ENCODE results near the gene DNASE1L2.

DNASE1L2 gene

DNA sequence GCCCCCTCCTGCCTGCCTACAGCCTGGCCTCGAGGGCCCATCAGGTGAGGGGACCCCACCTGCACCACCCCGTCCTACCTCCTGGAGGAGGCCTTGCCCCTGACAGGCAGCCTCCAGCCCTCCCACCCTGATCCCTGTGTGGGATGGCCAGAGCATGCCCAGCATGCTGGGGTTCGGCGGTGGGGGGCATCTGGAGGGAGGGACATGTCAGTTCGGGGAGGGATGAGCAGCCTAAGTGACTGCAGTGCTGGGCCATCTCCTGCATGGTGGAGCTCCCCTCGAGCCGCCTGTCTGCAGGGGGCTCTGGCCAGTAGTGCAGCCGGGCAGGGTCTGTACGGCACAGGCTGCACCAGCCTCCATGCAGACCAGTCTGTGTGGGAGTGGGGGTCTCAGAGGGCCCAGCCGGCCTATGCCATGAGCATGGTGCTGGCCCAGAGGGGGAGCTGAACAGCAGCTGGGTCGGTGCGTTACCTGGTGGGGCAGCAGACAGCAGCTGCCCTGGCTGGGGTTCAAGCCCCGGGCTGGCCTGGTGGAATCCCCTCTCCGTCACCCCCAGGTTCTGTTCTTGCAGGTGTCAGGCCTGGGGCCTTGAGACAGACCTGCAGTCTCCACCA is 35.7 kb downstream of the DNASE1L2 start:
- no peaks in the 10 kb centered on the region for H3K9me3 ChIP-seq (ENCODE audit: low read depth, low read length)
- no peak overlapping the region for H3K27ac ChIP-seq
- TF ChIP-seq FOXP2 (optimal IDR thresholded peaks at IDR 0.05; ENCODE audit: control extremely low read depth, extremely low read length, insufficient read depth) (no peak), EZH2 (IDR thresholded peaks at IDR 0.05) (no peak), POLR2AphosphoS5 (IDR thresholded peaks at IDR 0.05; ENCODE audit: borderline replicate concordance, low read depth, low read length) (no peak)
- H3K4me3 ChIP-seq = no peak overlapping the region
- H3K36me3 ChIP-seq (ENCODE audit: insufficient read depth, low read length) = no peaks in the 10 kb centered on the region; the same call in 1 of the 2 replicates
- DNase-seq (ENCODE audit: low read depth, low spot score) = no peak
- no peak overlapping the region for H3K9ac ChIP-seq (ENCODE audit: insufficient read length)

DNA sequence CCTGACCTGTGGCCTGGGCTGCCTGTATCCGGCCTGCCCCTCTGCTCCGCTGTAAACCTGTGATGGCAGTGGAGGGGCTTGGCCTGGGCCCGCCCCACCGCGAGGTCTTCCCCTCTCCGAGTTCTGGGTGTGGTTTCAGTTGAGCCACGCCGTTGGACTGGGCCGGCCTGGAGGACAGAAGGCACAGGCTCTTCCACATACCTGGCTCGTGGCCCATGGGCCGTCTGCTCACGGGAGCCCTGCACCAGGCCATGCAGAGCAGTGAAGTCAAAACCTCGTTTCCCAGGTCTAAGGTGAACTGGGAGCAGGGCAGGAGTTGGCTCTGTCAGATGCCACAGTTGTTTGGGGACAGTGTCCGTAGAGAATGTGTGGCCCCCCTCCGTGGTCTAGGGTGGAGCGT is 37.2 kb downstream of the DNASE1L2 start:
- no peak for DNase-seq (ENCODE audit: low read depth, low spot score)
- no peak overlapping the region for H3K27ac ChIP-seq
- no peak overlapping the region for H3K9ac ChIP-seq (ENCODE audit: insufficient read length)
- H3K9me3 ChIP-seq (ENCODE audit: low read depth, low read length) = no peaks in the 10 kb centered on the region
- no peak for TF ChIP-seq POLR2AphosphoS5 (IDR thresholded peaks at IDR 0.05; ENCODE audit: borderline replicate concordance, low read depth, low read length)
- no peak for TF ChIP-seq EZH2 (IDR thresholded peaks at IDR 0.05)
- no peak for TF ChIP-seq FOXP2 (optimal IDR thresholded peaks at IDR 0.05; ENCODE audit: control extremely low read depth, extremely low read length, insufficient read depth)
- H3K36me3 ChIP-seq (ENCODE audit: insufficient read depth, low read length) = no peaks in the 10 kb centered on the region
- H3K4me3 ChIP-seq = no peak overlapping the region

DNA sequence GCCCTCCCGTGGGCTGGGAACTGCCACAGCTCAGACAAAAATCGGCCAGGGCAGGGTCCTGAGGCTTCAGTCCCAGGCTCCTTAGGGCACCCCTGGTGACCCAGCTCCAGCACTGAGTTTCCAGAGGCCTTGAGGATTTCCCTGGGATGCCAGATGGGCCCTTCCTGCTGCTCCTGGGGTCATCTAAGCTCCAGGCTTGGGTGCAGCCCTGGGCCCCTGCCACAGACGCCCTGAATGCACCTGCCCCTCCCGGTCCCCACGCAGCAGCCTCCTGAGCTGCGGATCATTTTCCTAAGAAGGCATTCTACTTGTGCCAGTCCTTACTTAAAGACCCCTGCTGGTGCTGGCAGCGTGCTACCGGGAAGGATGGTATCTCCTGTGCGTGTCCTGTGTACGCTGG is 37.7 kb downstream of the DNASE1L2 start:
- Histone ChIP-seq H3K9me3 (ENCODE audit: low read depth, low read length) (no peaks in the 10 kb centered on the region), H3K27ac (no peak overlapping the region), H3K36me3 (ENCODE audit: insufficient read depth, low read length) (no peaks in the 10 kb centered on the region), H3K9ac (ENCODE audit: insufficient read length) (no peak overlapping the region), H3K4me3 (no peak overlapping the region)
- DNase-seq (ENCODE audit: low read depth, low spot score) = no peak
- TF ChIP-seq POLR2AphosphoS5 (IDR thresholded peaks at IDR 0.05; ENCODE audit: borderline replicate concordance, low read depth, low read length) (no peak), FOXP2 (optimal IDR thresholded peaks at IDR 0.05; ENCODE audit: control extremely low read depth, extremely low read length, insufficient read depth) (no peak), EZH2 (IDR thresholded peaks at IDR 0.05) (no peak)

DNA sequence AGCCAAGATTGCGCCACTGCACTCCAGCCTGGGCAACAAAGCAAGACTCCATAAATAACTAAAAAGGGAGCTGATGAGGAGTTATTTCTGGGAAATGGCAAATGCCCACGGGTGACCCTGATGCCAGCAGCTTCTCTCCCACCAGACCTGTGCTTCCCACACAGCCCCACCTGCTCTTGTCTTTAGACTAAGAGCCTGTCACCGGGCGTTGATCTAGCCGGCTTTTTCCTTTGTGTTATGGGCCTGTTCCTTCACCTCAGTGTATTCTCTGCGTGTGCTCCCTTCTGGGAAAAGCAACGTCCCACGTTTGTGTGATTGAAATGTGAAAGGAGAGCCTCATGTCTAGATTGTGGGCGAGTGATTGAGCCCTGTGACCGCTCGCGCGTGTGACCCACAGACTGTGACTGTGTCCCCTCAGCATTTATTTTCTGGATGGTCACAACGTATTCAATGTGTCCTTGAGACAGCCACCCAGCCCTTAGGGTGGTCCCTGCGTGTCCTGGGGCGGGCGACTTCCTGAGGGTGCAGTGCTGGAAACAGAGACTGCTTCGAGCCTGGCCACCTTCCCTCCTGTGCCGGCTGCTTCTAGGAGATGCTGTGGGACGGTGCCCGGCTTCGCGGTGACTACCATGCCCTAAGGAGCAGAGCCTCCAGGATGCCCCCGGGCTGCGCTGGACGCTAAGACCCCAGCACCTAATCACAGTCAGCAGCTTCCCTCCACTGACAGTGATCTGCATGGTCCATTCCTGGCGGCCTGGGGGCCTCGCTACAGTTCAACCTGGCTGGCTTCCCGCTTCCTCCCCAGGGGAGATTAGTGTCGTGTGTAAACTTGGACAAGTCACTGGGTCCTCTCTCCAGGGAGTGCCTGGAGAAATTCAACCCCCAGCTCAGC is 39.5 kb downstream of the DNASE1L2 start:
- Histone ChIP-seq H3K27ac (no peak overlapping the region), H3K36me3 (ENCODE audit: insufficient read depth, low read length) (no peaks in the 10 kb centered on the region), H3K4me3 (no peak overlapping the region), H3K9me3 (ENCODE audit: low read depth, low read length) (no peaks in the 10 kb centered on the region), H3K9ac (ENCODE audit: insufficient read length) (no peak overlapping the region)
- TF ChIP-seq POLR2AphosphoS5 (IDR thresholded peaks at IDR 0.05; ENCODE audit: borderline replicate concordance, low read depth, low read length) (no peak), EZH2 (IDR thresholded peaks at IDR 0.05) (no peak), FOXP2 (optimal IDR thresholded peaks at IDR 0.05; ENCODE audit: control extremely low read depth, extremely low read length, insufficient read depth) (no peak)
- DNase-seq (ENCODE audit: low read depth, low spot score) = no peak

DNA sequence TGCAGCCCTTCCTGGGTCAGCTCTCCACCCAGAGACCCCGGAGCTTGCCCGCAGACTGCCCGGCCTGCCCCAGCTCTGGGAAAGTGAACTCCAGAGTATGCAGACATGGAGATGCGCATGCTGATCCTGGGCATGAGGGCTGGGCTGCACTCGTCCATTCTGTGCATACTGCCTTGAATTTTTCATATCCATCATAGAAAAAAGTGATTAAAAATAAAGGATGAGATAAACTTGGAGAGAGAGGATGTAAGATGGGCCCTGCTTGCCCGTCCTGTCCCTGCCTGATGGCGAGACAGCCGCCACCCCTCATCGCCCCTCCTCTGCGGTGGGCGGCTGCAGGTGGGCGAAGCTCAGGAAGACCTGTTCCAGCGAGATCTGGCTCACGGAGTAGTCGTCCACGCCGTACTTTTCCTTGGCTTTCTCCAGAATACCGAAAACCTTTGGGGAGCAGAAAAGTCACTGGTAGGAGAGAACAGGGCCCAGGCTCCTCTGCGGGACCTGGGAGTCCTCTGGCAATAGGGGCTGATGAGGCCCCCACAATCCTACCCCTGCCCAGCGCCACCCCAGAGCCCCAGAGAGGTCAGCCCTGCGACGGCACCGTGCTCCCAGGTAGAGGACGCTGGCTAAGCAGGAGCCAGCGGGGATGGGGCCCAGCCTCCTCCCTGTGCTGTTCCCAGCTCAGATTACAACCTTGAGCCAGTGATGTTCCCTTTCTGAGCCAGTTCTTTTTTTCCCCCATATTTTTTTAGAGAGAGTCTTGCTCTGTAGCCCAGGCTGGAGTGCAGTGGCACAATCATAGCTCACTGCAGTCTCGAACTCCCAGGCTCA is 40.3 kb downstream of the DNASE1L2 start:
- no peak overlapping the region for H3K9ac ChIP-seq (ENCODE audit: insufficient read length)
- TF ChIP-seq POLR2AphosphoS5 (IDR thresholded peaks at IDR 0.05; ENCODE audit: borderline replicate concordance, low read depth, low read length) = no peak
- TF ChIP-seq EZH2 (IDR thresholded peaks at IDR 0.05) = no peak
- no peak for TF ChIP-seq FOXP2 (optimal IDR thresholded peaks at IDR 0.05; ENCODE audit: control extremely low read depth, extremely low read length, insufficient read depth)
- H3K4me3 ChIP-seq = no peak overlapping the region
- DNase-seq (ENCODE audit: low read depth, low spot score) = no peak
- H3K27ac ChIP-seq = no peak overlapping the region
- no peaks in the 10 kb centered on the region for H3K36me3 ChIP-seq (ENCODE audit: insufficient read depth, low read length)
- H3K9me3 ChIP-seq (ENCODE audit: low read depth, low read length) = no peaks in the 10 kb centered on the region

DNA sequence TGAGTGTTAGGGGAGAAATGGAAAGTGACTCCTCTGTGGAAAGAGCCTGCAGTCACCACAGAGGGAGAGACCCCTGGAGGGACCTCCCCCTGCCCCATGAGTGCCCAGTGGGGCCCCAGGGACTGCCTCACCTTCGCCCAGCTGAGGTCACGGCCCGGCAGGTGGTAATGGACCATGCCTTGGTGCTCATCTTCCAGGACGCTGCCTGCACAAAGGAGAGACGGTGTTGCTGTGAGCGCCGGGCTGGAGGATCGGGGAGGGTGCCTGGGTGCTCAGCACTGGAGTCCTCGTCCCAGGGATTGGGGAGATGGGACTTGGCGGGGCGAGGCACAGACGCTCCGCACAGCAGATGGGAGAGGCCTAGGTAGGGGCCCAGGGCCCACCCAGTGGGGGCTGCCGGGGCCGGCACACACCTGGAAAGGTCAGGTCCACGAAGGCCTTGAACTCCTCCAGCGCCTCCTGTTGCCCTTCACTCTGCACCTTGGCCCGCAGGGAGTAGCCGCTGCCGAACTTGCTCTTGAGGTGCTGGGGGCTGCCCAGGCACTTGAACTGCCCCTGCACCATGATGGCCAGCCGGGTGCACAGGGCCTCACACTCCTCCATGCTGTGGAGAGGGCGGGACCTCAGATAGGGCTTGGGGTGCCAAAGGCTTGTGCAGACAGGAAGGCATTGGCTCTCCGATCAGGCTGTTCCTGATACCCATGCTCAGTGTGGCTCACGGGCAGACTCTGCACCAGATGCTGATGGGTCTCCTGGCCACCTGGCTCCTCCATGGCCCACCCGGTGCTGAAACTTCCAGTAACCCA is 41.4 kb downstream of the DNASE1L2 start:
- DNase-seq (ENCODE audit: low read depth, low spot score) = no peak
- TF ChIP-seq POLR2AphosphoS5 (IDR thresholded peaks at IDR 0.05; ENCODE audit: borderline replicate concordance, low read depth, low read length) (no peak), EZH2 (IDR thresholded peaks at IDR 0.05) (no peak), FOXP2 (optimal IDR thresholded peaks at IDR 0.05; ENCODE audit: control extremely low read depth, extremely low read length, insufficient read depth) (no peak)
- H3K27ac ChIP-seq = no peak overlapping the region
- no peak overlapping the region for H3K4me3 ChIP-seq
- H3K36me3 ChIP-seq (ENCODE audit: insufficient read depth, low read length) = no peaks in the 10 kb centered on the region
- no peak overlapping the region for H3K9ac ChIP-seq (ENCODE audit: insufficient read length)
- no peaks in the 10 kb centered on the region for H3K9me3 ChIP-seq (ENCODE audit: low read depth, low read length)

DNA sequence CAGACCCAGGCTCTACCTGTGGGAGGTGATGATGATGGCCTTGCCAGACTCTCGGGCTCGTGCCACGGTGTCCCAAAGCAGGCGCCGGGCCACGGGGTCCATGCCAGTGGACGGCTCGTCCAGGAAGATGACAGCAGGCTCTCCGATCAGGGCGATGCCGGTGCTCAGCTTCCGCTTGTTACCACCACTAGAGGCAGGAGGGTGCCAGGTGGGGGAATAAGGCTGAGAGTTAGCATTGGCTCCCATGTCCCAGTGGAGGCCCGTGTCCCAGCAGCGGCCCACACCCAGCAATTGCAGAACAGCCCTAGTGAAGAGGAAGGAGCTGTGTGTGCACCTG is 42.0 kb downstream of the DNASE1L2 start:
- H3K4me3 ChIP-seq = no peak overlapping the region
- TF ChIP-seq FOXP2 (optimal IDR thresholded peaks at IDR 0.05; ENCODE audit: control extremely low read depth, extremely low read length, insufficient read depth) = no peak
- TF ChIP-seq EZH2 (IDR thresholded peaks at IDR 0.05) = no peak
- no peak for TF ChIP-seq POLR2AphosphoS5 (IDR thresholded peaks at IDR 0.05; ENCODE audit: borderline replicate concordance, low read depth, low read length)
- H3K27ac ChIP-seq = no peak overlapping the region
- H3K36me3 ChIP-seq (ENCODE audit: insufficient read depth, low read length) = no peaks in the 10 kb centered on the region
- DNase-seq (ENCODE audit: low read depth, low spot score) = no peak
- no peaks in the 10 kb centered on the region for H3K9me3 ChIP-seq (ENCODE audit: low read depth, low read length)
- no peak overlapping the region for H3K9ac ChIP-seq (ENCODE audit: insufficient read length)

All from SK-N-MC (cell line).